Measurements from ENCODE around the gene KRT12.
"Not testable (repeated sequence)": the region's sequence is repeated elsewhere in the genome, so short reads cannot be mapped to it uniquely, and the experiment has no call there.

KRT12 gene

DNA sequence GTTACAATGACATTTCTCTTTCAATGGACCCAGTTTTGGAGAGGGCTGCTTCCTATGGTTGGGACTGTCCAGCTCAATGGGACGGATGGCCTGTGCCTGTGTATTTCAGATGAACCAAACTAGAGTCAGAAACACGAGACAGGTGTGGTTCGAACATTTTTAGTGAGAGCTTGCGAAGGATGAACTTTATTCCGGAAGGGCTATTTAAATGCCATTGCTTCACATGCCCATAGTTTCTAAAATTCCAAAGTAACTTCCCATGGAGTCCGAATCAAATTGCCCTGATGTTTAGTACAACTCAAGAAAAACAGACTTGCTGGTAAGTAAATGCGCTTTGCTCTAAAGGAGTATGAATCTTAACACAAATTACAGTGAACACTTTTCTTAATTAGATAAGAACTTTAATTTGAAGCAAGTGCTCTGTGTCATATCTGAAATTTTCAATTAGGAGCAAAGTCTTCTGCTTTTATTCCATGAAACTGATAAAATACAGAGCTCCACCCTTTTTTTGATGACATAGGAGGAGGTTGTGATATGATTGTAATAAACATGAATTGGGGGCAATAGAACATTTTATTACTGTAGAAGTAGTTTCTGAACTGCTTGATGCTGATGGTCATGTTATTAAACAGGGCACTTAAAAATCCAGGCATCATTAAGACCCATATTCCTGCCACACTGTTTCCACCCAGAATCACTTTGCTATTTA is 16.8 kb upstream of the KRT12 start:
- no peak for DNase-seq

DNA sequence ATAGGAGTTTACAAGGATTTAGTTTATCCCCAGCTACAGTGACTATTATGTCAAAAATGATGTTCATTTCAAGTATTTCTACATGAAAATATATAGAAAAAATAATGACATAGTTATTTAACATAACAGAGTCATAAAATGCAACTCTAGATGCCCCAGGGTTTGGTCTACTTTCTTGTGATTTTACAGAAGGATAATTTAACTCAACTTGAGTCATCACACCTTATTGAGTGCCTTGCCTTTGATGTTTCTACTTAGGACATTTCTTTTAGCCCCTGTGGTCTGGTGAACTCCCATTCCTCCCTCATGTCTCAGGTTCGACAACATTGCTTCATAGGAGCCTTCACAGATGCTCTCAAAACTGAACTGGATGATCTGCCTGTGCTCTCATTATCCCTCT is 16.0 kb upstream of the KRT12 start:
- no peak for DNase-seq

DNA sequence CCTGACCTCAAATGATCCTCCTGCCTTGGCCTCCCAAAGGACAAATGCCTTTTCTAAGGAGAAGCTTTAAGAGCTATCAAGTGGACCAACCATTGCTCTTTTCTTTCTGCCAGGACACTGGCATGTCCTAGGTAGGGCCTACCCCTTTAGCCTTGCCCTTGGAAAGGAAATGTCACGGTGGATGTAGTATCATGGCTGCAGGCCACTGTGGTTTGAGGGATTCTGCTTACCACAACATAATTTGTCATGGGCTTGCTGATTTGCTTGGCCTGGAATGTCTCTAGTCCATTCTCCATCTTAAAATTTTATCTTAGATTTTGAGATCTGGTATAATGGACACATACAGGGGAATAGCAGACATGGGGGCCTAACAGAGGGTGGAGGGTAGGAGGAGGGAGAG is 12.0 kb upstream of the KRT12 start:
- DNase-seq: no peak

DNA sequence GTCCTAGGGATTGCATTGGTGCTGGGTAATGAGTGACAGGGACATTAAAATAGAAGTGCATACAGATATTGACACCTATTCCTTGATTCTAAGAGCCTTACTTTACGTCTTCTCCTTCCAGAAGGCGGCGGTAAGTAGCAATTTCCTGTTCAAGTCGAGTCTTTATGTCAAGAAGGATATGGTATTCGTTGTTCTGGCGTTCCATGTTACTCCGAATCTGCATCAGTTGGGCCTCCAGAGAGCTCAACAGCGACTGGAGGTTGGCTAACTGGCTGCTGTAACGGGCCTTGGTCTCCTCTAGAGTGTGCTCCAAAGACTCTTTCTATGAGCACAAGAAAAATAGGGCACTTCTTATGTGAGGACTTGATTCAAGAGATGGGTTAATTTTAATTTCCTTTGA is 11.0 kb upstream of the KRT12 start:
- DNase-seq: no peak

DNA sequence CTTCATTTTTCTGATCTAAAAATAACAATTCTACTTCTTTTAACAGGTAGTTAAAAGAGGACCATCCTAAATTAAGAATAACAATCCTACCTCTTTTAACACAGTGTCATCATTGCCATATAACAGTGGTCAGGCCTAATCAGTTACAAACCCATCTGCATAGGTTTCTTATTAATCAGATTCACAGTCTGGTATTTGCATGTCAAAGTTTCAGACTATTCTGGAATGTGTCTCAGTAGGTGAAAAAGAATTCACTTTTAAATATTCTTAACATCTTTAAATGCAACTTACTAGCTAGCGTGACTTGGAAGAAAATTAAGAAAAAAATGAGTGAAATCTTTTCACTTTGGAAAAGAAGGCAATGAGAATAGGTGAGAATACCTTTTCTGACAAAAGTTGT is 6.8 kb upstream of the KRT12 start:
- DNase-seq: no peak

DNA sequence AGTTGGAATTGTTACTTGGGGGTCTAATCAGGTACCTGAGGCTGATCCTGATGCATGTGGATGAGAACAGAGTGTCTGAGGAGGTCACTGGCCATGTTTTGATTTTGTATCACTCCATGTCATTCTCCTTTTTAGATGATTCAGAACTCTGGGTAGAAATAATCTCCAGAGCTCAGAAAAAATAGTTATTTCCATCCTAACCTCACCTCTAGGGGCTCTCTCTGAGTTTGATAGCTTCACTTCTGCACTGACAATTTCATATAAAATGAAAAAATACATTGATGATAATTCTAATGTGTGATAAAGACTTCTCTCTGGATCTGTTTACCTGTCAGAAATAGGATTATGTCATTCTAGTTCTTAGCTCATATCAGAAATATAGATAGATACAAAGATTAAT is 6.2 kb upstream of the KRT12 start:
- DNase-seq: no peak

DNA sequence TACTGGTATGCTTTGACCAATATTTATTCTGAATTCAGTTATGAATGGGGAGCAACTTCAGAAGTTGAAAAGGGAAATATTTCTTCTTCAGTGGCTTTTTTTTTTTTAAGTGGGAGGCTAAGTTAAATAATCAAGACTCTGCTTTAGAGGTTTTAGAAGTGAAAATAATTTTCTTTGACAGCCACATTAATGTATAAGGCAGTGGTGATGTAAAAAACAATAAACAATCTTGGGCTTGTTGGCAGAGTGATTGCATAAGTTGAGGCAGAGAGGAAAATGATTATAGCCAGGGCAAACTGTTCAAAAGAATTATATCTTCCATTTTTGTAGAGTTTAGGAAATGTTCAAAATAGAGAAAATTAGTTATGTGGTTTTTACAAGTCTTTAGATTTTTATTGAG is 5.4 kb upstream of the KRT12 start:
- DNase-seq: no peak

DNA sequence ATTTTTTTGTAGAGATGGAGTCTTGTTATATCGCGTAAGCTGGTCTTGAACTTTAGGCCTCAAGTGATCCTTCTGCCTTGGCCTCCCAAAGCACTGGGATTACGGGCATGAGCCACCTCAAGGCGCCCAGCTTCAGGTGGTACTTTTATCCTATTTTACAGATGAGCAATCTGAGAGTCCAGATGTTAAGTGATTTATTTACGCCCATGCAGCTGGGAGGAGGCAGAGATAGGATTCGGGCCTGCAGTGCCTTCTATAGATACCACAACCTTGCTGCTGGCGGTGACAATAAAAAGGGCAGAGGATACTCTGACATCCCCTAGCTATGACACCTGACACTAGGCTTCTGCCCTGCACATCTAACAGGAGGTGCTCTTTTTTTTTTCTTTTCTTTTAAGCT is 4.3 kb upstream of the KRT12 start:
- no peak for DNase-seq

DNA sequence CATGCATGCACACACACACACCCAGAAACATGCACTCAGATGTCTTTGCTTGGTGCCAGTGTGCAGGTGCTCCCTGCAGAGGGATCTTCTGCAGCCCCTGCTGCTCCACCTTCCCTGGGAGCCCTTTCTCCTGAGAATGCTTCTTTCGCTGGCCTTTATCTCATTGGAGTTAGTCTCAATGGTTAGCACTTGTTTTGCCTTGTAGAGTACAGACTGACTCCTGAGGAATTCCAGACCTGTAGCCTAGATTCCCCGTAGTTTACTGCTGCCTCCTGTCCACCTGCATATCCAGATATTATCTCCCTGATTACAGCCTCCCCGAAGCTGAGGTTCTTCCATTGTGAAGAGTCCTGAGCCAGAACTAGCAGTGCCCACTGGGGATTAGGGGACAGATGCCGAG is 3.1 kb upstream of the KRT12 start:
- no peak for DNase-seq

DNA sequence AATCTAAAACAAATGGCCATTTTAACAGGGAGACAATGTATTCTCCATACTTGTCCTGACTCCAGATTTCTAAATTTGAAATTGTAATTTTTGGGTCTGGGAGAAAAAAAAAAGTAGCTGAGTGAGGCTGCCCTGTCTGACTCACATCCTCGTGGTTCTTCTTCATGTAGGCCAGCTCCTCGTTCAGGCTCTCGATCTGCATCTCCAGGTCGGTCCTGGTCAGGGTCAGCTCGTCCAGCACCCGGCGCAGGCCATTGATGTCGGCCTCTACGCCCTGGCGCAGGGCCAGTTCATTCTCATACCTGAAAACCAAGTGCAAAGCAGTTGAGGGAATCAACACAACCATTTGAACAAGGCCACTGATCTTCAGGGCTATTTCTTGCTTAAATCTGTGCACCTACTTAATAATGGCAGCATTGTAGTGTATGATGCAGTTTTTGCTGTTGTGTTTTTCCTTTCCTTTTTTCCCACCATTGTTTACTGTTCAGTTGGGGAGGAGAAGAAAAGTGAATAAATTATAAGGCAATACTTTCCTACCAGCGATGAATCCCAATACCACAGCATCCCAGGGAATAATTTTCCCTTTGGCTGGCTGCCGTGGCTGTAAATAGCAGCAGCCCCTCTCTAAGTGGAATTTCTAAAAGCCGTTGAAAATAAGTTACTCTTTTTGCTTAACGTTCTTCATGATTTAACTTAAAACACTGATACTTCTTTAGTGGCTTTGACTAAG is 2.2 kb downstream of the KRT12 start:
- no peak for DNase-seq

DNA sequence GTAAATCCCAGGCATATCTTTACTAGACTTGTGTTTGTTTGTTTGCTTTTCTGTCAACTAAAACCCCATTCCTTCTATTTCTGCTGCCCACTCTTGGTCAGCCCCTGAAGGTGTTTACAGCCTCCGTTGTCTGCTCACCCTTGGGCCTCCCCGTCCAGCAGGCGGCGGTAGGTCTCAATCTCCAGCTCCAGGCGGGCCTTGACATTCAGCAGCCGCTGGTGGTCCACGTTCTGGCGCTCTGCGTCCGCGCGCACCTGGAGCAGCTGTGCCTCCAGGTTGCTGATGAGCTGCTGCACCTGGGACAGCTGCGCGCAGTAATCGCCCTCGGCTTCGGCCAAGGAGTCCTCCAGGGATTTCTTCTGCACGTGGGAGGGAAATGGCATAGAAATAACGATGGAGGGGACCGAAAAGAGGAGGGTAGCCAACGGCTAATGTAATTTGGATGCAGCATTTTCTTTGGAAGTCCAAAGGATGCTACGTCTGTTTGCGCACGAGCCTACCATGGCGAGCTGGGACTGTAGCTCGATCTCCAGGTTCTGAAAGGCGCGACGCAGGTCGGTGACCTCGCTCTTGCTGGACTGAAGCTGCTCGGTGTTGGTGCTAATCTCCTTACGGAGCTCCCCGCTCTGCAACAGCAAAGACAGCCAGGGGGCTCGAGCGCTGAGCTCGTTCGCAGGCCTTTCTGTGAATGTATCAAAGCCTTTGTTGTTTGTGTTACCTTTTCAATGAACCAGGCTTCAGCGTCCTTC is 3.9 kb downstream of the KRT12 start:
- no peak for DNase-seq

DNA sequence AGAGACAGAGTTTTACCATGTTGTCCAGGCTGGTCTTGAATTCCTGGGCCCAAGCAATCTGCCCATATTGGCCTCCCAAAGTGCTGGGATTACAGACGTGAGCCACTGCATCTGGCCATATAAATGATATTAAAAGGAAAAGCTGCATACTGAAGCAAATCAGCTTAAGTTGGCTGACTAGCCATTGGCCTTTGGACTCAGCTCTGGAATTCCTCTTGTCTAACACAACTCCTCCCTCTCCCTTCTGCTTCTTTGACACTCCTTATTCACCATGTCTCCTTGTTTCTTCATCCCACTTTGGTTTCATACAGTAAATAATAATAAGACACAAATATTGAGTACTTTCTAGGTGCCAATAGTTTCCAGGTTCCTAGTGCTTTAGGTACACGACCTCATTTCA is 7.5 kb downstream of the KRT12 start:
- DNase-seq: no peak

DNA sequence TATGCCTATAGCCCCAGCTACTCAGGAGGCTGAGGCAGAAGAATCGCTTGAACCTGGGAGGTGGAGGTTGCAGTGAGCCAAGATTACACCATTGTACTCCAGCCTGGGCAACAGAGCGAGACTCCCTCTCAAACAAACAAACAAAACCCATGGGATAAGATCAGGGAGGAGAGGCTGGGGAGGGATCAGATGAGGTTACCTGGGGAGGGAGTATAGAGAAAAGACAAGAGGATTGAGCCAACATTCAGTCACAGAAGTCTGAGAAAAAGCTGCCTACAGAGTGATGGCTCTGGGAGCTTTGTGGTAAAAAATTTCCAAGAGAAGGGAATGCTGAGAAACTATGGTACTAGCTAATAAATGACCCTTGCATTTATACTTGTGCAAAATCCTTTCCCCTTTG is 8.4 kb downstream of the KRT12 start:
- not testable (repeated sequence) for DNase-seq

DNA sequence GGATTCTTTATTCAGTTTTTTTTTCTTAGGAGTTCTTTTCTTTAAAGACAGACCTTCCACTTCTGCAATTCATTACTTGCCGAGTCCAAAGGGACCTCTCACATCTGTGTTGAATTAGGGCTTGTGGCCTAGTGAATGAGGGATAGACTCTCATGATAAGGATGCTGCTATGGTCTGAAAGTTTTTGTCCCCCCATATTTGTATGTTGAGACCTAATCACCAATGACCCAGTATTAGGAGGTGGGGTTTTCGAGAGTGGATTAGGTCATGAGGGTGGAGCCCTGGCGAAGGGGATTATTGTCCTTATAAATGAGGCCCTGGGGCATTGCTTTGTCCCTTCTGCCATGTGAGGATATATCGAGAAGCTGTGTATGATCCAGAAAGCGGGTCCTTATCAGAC is 9.5 kb downstream of the KRT12 start:
- no peak for DNase-seq

DNA sequence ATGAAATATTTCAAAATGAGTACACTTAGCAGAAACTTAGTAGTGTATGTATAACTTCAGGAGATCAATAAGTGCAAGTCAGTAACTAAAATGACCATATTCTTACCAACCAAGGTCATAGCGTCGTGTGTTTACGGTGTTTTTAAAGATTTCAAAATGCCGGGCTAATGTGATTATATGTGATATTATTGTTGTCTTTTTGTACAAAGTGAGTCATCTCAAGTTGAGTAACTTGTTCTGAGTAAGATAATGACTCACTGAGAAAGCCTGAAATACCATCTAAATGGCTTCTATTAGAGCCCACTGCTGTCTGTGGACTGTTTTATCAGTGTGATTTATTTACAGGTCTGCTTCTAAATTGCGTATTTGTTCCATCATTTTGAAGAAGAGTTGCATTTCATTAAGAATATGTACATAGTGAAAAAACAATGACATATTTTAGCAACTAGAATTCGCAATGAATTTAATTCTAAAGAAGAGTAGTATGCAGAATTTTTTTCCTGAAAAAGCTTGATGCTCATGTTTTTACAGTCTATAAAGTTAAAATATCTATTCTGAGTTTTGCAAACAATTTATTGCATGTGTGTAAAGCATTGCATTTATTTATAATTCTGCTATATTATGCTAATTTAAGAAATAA is 12.7 kb downstream of the KRT12 start:
- DNase-seq: no peak

DNA sequence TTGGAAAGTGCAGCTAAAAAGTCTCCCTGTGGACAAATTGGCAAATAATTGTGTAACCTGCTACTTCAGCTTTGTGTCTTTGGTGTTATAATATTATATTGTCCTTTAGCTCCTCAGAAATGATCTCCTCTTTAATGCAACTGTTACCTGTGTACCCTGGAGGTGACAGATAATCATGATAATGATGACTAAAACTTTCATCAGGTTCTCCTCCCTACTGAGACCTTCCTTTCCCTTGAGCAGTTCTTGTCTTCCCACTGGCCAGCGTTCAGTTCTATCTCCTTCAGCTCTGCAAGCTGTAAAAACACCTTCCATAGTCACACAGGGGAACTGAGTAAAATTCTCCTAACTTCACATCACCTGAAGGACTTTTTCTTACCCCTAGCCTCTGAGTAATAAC is 14.7 kb downstream of the KRT12 start:
- DNase-seq: no peak

DNA sequence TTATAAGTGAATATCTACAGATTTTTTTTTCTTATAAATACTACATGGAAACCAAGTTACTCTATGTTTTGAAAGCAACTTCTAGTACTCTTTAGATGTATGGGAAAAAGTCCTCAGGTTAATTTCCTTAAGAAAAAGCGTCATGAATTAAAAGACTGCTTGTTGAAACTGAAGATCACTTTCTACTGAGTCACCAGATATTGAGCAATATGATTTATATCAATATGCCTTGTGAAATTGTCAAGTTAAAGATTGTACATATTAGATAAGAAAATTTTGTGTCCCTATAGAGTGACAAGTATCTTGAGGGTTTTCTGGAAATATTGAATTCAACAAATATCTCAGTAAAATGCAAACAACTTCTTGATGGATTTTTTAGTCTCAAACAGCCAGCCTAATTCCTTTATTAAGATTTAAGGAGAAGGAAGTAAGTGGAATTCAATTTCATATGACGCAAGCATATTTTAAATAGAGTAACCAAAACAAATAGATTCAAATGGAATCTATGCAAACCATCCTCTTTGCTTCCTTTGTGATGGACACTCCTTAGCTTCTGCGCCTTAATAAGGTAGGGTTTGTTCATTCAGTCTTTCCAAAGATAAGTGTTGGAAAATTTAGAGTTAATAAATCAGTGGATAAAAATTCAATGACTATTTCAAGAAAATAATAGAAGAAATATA is 16.6 kb downstream of the KRT12 start:
- DNase-seq: no peak

DNA sequence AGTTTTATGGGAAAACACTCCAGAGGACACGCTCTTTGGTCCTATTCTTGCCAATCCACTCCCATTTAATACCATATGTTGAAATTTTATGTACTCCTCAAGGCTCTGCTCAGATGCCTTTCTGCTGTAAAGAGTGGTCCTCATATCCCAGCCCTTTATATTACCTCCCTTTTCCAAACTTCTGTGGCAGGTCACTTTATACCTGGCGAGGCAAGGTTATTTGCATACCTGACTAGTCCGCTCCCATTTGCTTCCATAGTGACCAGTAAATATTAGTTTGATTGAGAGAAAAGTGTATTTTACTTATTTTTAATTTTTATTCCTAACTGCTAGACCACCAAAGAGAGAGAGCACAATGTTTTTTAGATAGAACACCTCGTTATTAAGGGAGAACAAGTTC is 17.3 kb downstream of the KRT12 start:
- DNase-seq: no peak

DNA sequence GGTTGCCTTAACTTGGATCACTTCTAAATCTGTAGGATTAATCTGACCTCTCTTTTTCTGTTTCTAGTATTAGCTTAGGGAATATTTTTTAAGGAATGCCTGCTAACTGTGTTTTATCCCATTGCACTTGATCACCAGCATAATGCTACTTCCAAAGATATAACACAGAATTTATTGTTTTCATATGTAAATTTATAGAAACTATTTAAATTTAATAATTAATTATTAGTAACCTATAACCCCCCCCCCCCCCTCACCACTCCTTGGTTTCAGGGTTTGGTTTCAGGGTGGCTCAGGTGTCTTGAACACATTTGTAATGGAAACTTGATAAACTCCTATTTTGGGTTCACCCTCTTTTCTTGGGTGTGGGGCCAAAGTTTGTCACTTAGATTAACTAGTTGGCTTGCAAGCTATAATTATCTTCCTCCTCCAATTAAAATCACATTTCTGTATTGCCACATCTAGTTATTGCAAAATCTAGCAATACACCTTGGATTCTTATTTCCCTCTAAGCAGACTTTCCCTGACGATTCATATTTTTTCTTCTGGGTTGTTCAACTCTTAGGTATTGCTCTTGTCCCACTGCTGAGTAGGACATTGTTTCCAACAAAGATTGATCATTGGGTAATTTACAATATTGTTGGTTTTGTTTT is 18.3 kb downstream of the KRT12 start:
- DNase-seq: no peak

DNA sequence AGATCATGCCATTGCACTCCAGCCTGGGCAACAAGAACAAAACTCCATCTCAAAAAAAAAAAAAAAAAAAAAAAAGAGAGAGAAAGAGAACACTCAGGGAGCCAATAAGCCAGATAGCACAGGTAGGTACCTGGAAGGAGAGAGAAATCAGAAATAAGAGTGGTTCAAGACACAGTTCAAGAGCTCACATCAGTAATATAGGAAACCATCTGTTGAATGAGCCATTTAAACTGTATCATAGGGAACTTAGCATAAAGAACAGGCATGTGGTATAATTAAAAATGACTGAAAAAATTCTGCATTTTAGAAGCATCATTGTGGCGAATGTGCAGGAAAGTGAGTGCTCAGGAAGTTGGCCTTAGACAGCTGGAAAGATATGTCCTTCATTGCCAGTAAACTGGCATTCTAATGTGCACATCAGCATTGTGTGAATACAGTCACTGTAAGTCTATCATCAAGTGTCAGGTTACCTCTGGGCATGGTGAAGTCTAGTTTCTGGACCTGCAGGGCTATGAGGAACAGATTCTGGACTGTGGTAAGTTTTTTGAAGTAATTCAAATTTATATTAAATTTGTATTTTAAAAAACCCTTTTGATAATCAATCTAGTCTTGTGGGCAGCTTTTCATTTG is 20.4 kb downstream of the KRT12 start:
- DNase-seq: no peak

DNA sequence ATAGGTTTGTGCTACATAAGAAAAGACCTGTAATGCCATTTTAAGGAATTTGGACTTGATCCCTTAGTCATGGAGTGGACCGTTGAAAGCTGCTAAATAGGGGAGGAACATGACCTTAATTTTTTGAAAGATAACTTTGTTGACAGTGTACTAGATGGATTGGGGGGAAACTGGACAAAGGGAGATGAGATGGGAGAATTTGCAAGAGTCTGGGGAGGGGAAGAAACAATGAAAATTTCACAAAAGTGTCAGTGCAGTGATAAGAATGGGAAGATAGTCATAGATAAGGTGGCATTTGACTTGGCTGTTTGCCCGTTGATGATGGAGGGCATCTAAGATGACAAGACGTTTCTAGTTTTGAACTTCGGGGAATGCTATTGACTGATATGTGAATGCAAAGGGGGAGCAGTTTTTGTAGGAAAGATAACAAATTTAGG is 22.3 kb downstream of the KRT12 start:
- no peak for DNase-seq

DNA sequence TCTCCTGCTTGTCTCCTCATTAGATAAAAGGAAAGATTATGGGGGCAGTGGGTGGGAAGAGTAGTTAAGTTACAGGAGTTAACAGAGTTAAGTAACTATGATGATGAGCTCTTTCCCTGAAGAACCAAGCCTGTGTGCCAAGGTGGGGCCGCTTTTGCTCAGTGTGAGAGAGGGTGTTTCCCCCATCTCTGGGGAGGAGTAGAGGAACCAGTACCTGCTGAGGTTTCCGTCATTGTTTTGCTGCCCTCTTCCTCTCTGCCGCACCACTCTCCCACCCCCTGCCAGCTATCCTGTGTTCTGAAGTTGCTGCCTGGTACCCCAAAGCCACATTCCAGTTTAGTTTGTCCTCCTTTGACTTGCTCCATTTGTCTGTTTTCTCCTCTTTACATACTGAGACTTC is 23.8 kb downstream of the KRT12 start:
- no peak for DNase-seq

Measured in stimulated activated CD4-positive, alpha-beta T cell treated with anti-CD3 and anti-CD28 coated beads, Interleukin-1b, Interleukin-23, amount 100 ng/mL, for 48 hours (primary cell).